DMS79 treated with DMSO at 0.1 percent for 48 hours (cell line): ENCODE data around the gene DENND1C.
A peak's percentile ranks its signal among the peaks of the same experiment; 100 is the strongest.

ENCODE experiments used
- DNase-seq: peaks from one replicate; lab custom pipeline; 2025; lab: John Stamatoyannopoulos, UW

Gene DENND1C

GRCh38 chr19:6478815-6479214 is 2.8 kb downstream of the DENND1C start:
- no peak for DNase-seq

GRCh38 chr19:6476896-6477431 is 4.6 kb downstream of the DENND1C start:
- DNase-seq: no peak

- DNase-seq: no peak
Measured at GRCh38 chr19:6476155-6476895, 5.3 kb downstream of the DENND1C start.

- no peak for DNase-seq
Measured at GRCh38 chr19:6475321-6476108, 6.1 kb downstream of the DENND1C start.

- DNase-seq: no peak
Measured at GRCh38 chr19:6473647-6474046, 7.9 kb downstream of the DENND1C start.

- DNase-seq: no peak
Measured at GRCh38 chr19:6472713-6473112, 8.9 kb downstream of the DENND1C start.

- no peak for DNase-seq
Measured at GRCh38 chr19:6471076-6471475, 10.5 kb downstream of the DENND1C start.

GRCh38 chr19:6470173-6470572 is 11.4 kb downstream of the DENND1C start:
- no peak for DNase-seq

GRCh38 chr19:6467384-6467783 is 14.2 kb downstream of the DENND1C start:
- DNase-seq: no peak

GRCh38 chr19:6466526-6467248 is 14.9 kb downstream of the DENND1C start:
- no peak for DNase-seq

- no peak for DNase-seq
Measured at GRCh38 chr19:6465663-6466062, 15.9 kb downstream of the DENND1C start.

GRCh38 chr19:6465006-6465405 is 16.6 kb downstream of the DENND1C start:
- DNase-seq: no peak

- DNase-seq: peak; percentile 88
Measured at GRCh38 chr19:6464070-6464873, 17.3 kb downstream of the DENND1C start, which contains the start of gene CRB3. TSS of gene CRB3 (plus strand) at chr19:6464271. CDS start at chr19:6464702, 431 bp downstream.

- peak; percentile 96 for DNase-seq
Measured at GRCh38 chr19:6460099-6460884, 21.3 kb downstream of the DENND1C start.

- DNase-seq: peak; percentile 58
Measured at GRCh38 chr19:6459262-6460098, 22.1 kb downstream of the DENND1C start, which contains the start of gene SLC25A23. TSS of gene SLC25A23 (minus strand) at chr19:6459792. CDS start at chr19:6459628, 164 bp downstream.

- no peak for DNase-seq
Measured at GRCh38 chr19:6458695-6459261, 22.8 kb downstream of the DENND1C start.

GRCh38 chr19:6457958-6458694 is 23.5 kb downstream of the DENND1C start:
- no peak for DNase-seq

GRCh38 chr19:6455924-6456323 is 25.7 kb downstream of the DENND1C start:
- no peak for DNase-seq
